Loucy (cell line): ENCODE data around the gene TUFM.
"Not testable (repeated sequence)": the region's sequence is repeated elsewhere in the genome, so short reads cannot be mapped to it uniquely, and the experiment has no call there.

Experiments used
- H2AFZ ChIP-seq: fragments of 200-600 bp; sonication (generic); 2 replicates; pipeline ENCODE4 v1.6.0; 2016; ENCODE audit warnings: antibody characterized with exemption, mild to moderate bottlenecking, low read length, moderate library complexity
- H3F3A ChIP-seq: fragments of 200-600 bp; 2 replicates; pipeline ENCODE4 v1.6.0; 2016; ENCODE audit warnings: antibody characterized with exemption, low read depth, mild to moderate bottlenecking
- H3K27me3 ChIP-seq: fragments of 200-600 bp; sonication (generic); 2 replicates; pipeline ENCODE4 v1.6.1; 2014; ENCODE audit warnings: low read length, mild to moderate bottlenecking; ENCODE audit not compliant: insufficient read depth, poor library complexity, severe bottlenecking
- H3K36me3 ChIP-seq: fragments of 200-600 bp; sonication (generic); 2 replicates; pipeline ENCODE4 v1.6.1; 2016; ENCODE audit warnings: low read length; ENCODE audit not compliant: insufficient read depth
- H3K4me1 ChIP-seq: fragments of 200-600 bp; sonication (generic); 2 replicates; pipeline ENCODE4 v1.5.1; 2014; ENCODE audit warnings: low read length, mild to moderate bottlenecking; ENCODE audit not compliant: insufficient read depth, poor library complexity, severe bottlenecking
- H3K4me2 ChIP-seq: fragments of 200-600 bp; sonication (generic); 2 replicates; pipeline ENCODE4 v1.6.0; 2014; ENCODE audit warnings: antibody characterized with exemption, low read length, low read depth, mild to moderate bottlenecking; ENCODE audit not compliant: poor library complexity, severe bottlenecking
- H3K4me3 ChIP-seq: fragments of 200-600 bp; sonication (generic); 2 replicates; pipeline ENCODE4 v1.5.1; 2014; ENCODE audit warnings: low read length, mild to moderate bottlenecking, mixed read lengths; ENCODE audit not compliant: poor library complexity, severe bottlenecking
- H3K79me2 ChIP-seq: fragments of 200-600 bp; sonication (generic); 2 replicates; pipeline ENCODE4 v1.6.1; 2014; ENCODE audit warnings: low read length; ENCODE audit not compliant: insufficient read depth
- H3K9ac ChIP-seq: fragments of 200-600 bp; sonication (generic); 2 replicates; pipeline ENCODE4 v1.6.0; 2014; ENCODE audit warnings: mild to moderate bottlenecking, low read depth, low read length, moderate library complexity; ENCODE audit not compliant: poor library complexity, severe bottlenecking
- H3K9me2 ChIP-seq: fragments of 200-600 bp; sonication (generic); replicated peaks from 2 replicates; pipeline ENCODE4 v1.6.1; 2016; ENCODE audit warnings: low read depth, low read length, mixed read lengths
- H3K9me3 ChIP-seq: fragments of 200-600 bp; sonication (generic); 2 replicates; pipeline ENCODE4 v1.6.1; 2014; ENCODE audit warnings: mild to moderate bottlenecking, antibody characterized with exemption, low read length, low read depth; ENCODE audit not compliant: insufficient read depth
- H4K20me1 ChIP-seq: fragments of 200-600 bp; sonication (generic); 2 replicates; pipeline ENCODE4 v1.6.0; 2014; ENCODE audit warnings: antibody characterized with exemption, low read length, mild to moderate bottlenecking; ENCODE audit not compliant: insufficient read depth, poor library complexity, severe bottlenecking
- CTCF ChIP-seq: fragments of 200-600 bp; sonication (generic); conservative IDR thresholded peaks from 2 replicates; pipeline ENCODE4 v1.5.1; 2014; ENCODE audit warnings: mild to moderate bottlenecking, antibody characterized with exemption, low read length

The TUFM gene

GRCh38 chr16:28820016-28820415 is 26.1 kb downstream of the TUFM start:
- no peak for TF ChIP-seq CTCF
- H3F3A ChIP-seq: no peaks in the 10 kb centered on the region
- H3K9me3 ChIP-seq: no peaks in the 10 kb centered on the region
- no peak overlapping the region for H3K9ac ChIP-seq
- H3K4me1 ChIP-seq: peaks cover 4% of the 10 kb centered on the region
- H3K27me3 ChIP-seq: peaks cover 8% of the 10 kb centered on the region
- no peak overlapping the region for H3K4me3 ChIP-seq
- H2AFZ ChIP-seq: no peak overlapping the region
- H4K20me1 ChIP-seq: peaks cover 17% of the 10 kb centered on the region
- H3K36me3 ChIP-seq: peaks cover 5% of the 10 kb centered on the region
- H3K79me2 ChIP-seq: peaks cover 29% of the 10 kb centered on the region
- H3K4me2 ChIP-seq: no peak overlapping the region
- no peaks in the 10 kb centered on the region for H3K9me2 ChIP-seq

- H3K4me2 ChIP-seq, H3K27me3 ChIP-seq, H3K9ac ChIP-seq, H2AFZ ChIP-seq, H3K9me2 ChIP-seq, H4K20me1 ChIP-seq, H3K79me2 ChIP-seq, H3K9me3 ChIP-seq, H3K36me3 ChIP-seq, H3K4me1 ChIP-seq, H3K4me3 ChIP-seq, H3F3A ChIP-seq: not testable (repeated sequence)
Observed at GRCh38 chr16:28807445-28808120, 38.6 kb downstream of the TUFM start.

GRCh38 chr16:28802235-28803019 is 43.7 kb downstream of the TUFM start:
- not testable (repeated sequence) for H3K4me1 ChIP-seq, H3K9me2 ChIP-seq, H3K4me2 ChIP-seq, H3K36me3 ChIP-seq, H3K9ac ChIP-seq, H3K9me3 ChIP-seq, H3K27me3 ChIP-seq, H3F3A ChIP-seq, H3K4me3 ChIP-seq, H4K20me1 ChIP-seq, H3K79me2 ChIP-seq, H2AFZ ChIP-seq
- peak; percentile 31; the same call in 1 of the 2 replicates for TF ChIP-seq CTCF
